BLaER1 treated with 17β-estradiol and CSF1 and Interleukin-3, amounts not matched to agents 10 nM and 100 nM (cell line): ENCODE results near the gene HDAC10.

ENCODE experiments used
- H3K27ac ChIP-seq, 11 experiments: shearing (Covaris generic); formaldehyde crosslinking; 2 replicates each; pipeline ENCODE4 v1.8.1; 2022
- H3K27me3 ChIP-seq, 11 experiments: shearing (Covaris generic); formaldehyde crosslinking; 2 replicates each; pipeline ENCODE4 v1.8.1; 2022
- H3K36me3 ChIP-seq, 11 experiments: shearing (Covaris generic); formaldehyde crosslinking; 2 replicates each; pipeline ENCODE4 v1.8.1; 2022
- H3K4me1 ChIP-seq, 10 experiments: shearing (Covaris generic); formaldehyde crosslinking; 2 replicates each; pipeline ENCODE4 v1.8.1; 2022
- H3K4me2 ChIP-seq, 11 experiments: shearing (Covaris generic); formaldehyde crosslinking; 2 replicates each; pipeline ENCODE4 v1.8.1; 2022
- H3K4me3 ChIP-seq, 10 experiments: shearing (Covaris generic); formaldehyde crosslinking; 2 replicates each; pipeline ENCODE4 v1.8.1; 2022
- H3K9ac ChIP-seq, 11 experiments: shearing (Covaris generic); formaldehyde crosslinking; 2 replicates each; pipeline ENCODE4 v1.8.1; 2022
- H3K9me3 ChIP-seq, 11 experiments: shearing (Covaris generic); formaldehyde crosslinking; replicated peaks in 1 of 11; 2 replicates each; pipeline ENCODE4 v1.8.1; 2022
- H4K20me1 ChIP-seq, 11 experiments: shearing (Covaris generic); formaldehyde crosslinking; 2 replicates each; pipeline ENCODE4 v1.8.1; 2022
- Cebpa-rat ChIP-seq, 11 experiments: shearing (Covaris generic); IDR thresholded peaks; 2 replicates each; pipeline ENCODE4 v1.8.1; 2022

The HDAC10 gene

DNA sequence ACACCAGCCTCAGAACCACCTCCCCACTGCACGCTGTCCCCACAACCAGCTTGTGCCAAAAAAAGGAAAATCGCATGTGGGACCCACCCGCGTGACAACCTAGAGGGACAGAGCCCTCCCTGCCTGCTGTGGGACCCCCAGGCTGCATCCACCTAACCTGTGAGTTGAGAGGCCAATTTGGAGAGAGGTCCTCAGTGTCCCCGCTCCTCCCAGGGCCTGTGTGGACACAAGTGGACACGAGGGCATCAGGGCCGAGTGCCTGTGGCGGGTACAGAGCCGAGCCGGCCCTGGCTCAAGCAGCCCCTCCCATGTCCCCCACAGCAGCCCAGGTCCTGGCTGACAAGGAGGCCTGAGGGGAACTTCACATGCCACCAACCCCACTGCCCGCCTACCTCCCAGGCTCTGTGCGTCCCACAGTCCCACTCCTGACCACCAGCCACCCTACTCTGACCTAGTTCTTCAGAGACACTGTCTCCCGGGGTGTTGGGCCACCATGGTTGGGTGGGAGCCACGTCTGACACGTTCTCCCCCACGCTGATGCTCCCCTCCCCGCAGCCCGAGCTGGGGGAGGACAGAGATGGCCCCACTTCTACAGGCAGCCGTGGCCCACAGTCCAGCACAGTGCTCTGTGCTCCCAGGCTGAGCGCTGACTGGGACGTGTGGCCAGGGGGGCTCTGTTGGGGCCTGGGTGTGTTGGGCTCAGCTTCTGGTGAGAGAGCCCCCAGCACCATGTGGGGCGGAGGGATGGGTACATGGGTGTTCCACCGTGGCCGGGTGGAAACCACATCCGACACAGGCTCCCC lies 31.1 kb downstream of the HDAC10 start:
- Histone ChIP-seq H3K4me1 (peaks cover 6 to 78% (median 63%) of the 10 kb centered on the region in 10 experiments; a peak in 18 of 20 replicates), H3K36me3 (peaks cover 83 to 97% (median 89%) of the 10 kb centered on the region in 11 experiments), H3K9me3 (no peaks in the 10 kb centered on the region), H3K27ac (no peak overlapping the region), H3K9ac (peak overlapping the region in 3 of 11 experiments; percentile 14 to 29 (median 18); a peak in 3 of 22 replicates), H3K4me2 (peak overlapping the region; percentile 12 to 77 (median 54); a peak in 20 of 22 replicates), H3K27me3 (0 out of 22 replicates have a peak, but pooled peaks cover 0 to 5% (median 0%) of the 10 kb centered on the region in 11 experiments), H3K4me3 (no peak overlapping the region), H4K20me1 (peaks cover 65 to 95% (median 93%) of the 10 kb centered on the region in 11 experiments)
- TF ChIP-seq Cebpa-rat (IDR thresholded peaks at IDR 0.05): no peak

DNA sequence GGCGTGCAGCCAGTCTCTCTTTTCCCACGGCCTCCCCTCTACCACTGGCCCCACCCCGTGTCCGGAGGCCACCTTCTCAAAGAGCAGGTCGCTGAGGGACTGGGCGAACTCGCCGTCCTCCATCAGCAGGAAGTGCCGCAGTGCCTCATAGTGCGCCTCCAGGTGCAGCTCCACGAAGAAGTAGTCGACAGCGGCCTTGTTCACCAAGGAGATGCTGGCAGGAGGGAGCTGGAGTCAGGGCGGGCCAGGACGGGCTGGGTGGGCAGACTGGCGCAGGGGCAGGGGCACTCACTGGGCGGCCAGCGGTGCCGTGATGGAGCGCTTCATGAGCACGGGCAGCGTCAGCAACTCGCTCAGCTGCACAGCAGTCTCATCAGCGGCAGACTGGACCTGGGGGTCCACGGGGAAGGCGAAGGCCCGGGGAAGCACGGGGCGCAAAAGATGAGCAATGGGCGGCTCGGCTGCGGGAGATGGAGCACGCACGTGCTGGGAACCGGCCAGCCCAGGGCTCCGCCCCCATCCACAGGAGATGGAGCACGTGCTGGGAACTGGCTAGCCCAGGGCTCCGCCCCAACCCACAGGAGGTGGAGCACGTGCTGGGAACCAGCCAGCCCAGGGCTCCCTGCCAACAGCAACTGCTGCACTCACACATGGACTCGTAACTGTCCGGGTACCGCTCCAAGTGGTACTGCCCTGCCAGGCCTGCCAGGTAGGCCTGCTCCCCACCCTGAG lies 31.9 kb downstream of the HDAC10 start:
- H3K27ac ChIP-seq: no peak overlapping the region
- no peak overlapping the region for H3K4me3 ChIP-seq
- H3K4me2 ChIP-seq: peak overlapping the region; percentile 12 to 77 (median 54); a peak in 20 of 22 replicates
- no peaks in the 10 kb centered on the region for H3K9me3 ChIP-seq
- H3K36me3 ChIP-seq: peaks cover 87 to 99% (median 92%) of the 10 kb centered on the region in 11 experiments
- peaks cover 6 to 78% (median 63%) of the 10 kb centered on the region in 10 experiments; a peak in 18 of 20 replicates for H3K4me1 ChIP-seq
- peak overlapping the region in 2 of 11 experiments; percentile 14 to 29; a peak in 1 of 22 replicates for H3K9ac ChIP-seq
- H4K20me1 ChIP-seq: peaks cover 74 to 99% (median 96%) of the 10 kb centered on the region in 11 experiments
- H3K27me3 ChIP-seq: 0 out of 22 replicates have a peak, but pooled peaks cover 0 to 5% (median 0%) of the 10 kb centered on the region in 11 experiments
- no peak for TF ChIP-seq Cebpa-rat (IDR thresholded peaks at IDR 0.05)

DNA sequence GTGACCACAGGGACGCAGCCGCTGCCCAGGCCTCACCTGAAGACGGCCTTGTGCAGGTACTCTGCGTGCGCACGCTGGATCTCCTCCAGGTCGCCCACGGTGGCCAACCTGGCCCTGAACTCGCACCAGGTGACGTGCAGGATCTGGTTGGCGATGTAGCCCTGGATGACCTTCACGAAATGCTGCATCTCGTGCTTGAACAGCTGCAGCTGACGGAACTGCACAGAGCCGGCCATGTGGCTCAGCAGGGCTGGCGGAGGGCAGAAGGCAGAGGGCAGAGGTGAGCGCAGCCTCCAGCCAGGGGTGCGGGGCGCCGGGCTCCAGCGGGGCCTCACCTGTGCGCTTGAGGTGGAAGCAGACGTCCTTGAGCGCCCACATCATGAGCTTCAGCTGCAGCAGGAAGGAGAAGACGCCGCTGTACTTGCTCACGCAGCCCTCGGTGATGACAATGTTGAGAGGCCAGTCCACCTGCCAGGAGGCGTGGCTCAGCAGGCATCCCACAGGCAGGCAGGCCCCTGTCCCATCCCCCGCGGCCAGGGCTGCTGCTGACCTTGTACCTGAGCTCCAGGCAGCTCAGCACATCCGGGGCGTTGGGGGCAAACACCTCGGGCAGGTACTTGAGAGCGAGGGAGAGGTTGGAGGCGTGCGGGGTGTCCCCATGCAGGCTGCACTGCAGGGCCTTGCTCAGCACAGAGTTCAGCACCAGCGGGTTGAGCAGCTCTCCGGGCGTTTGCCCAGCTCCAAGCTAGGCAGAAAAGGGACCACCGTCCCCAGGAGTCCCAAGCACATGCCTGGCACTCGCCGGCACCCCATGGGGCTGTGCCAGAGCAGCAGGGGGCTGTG lies 32.7 kb downstream of the HDAC10 start:
- Histone ChIP-seq H3K36me3 (peaks cover 89 to 99% (median 92%) of the 10 kb centered on the region in 11 experiments), H4K20me1 (peaks cover 82 to 100% (median 99%) of the 10 kb centered on the region in 11 experiments), H3K9me3 (no peaks in the 10 kb centered on the region)

DNA sequence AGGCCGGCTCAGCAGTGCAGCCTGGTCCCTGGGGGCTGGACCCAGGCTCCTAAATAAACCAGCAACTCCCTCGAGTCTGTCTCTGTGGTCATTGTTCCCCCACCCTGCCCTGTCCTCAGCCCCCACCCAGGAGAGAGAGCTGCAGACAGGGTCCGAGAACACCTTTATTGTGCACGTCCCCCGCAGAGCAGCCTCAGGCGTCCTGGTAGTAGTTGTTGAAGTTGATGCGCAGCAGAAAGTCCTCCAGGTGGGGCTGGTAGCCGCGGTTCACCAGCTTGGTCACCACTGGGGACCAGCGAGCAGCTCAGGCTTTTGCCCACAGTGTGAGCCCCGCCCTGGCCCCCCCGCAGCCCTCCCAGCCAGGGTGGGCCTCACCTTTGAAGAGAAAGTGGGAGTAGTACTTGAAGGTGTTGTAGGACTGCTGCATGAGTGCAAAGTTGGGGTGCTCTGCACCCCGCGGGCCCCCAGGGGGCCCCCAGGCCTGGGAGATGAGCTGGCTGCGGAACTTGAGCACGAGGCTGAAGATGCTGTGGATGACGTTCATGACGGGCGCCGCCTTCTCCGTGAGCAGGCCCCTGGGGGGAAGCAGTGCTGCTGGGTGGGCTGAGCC lies 33.4 kb downstream of the HDAC10 start:
- Histone ChIP-seq H3K36me3 (peaks cover 89 to 99% (median 92%) of the 10 kb centered on the region in 11 experiments), H3K4me3 (no peak overlapping the region), H4K20me1 (peaks cover 89 to 100% (median 99%) of the 10 kb centered on the region in 11 experiments), H3K27me3 (0 out of 22 replicates have a peak, but pooled peaks cover 0 to 5% (median 0%) of the 10 kb centered on the region in 11 experiments), H3K4me2 (peak overlapping the region in 9 of 11 experiments; percentile 3 to 77 (median 57); a peak in 17 of 22 replicates), H3K9ac (peak overlapping the region in 2 of 11 experiments; percentile 31 to 33; a peak in 1 of 22 replicates), H3K27ac (no peak overlapping the region), H3K4me1 (peaks cover 6 to 71% (median 59%) of the 10 kb centered on the region in 10 experiments; a peak in 18 of 20 replicates), H3K9me3 (no peaks in the 10 kb centered on the region)
- TF ChIP-seq Cebpa-rat (IDR thresholded peaks at IDR 0.05): no peak

More for the DNA sequence above, 32.7 kb downstream of the HDAC10 start:
- H3K9ac ChIP-seq: no peak overlapping the region
- H3K27me3 ChIP-seq: 0 out of 22 replicates have a peak, but pooled peaks cover 0 to 5% (median 0%) of the 10 kb centered on the region in 11 experiments
- H3K4me2 ChIP-seq: peak overlapping the region in 9 of 11 experiments; percentile 3 to 77 (median 57); a peak in 17 of 22 replicates
- no peak overlapping the region for H3K27ac ChIP-seq
- H3K4me1 ChIP-seq: peaks cover 6 to 78% (median 63%) of the 10 kb centered on the region in 10 experiments; a peak in 18 of 20 replicates
- H3K4me3 ChIP-seq: no peak overlapping the region
- TF ChIP-seq Cebpa-rat (IDR thresholded peaks at IDR 0.05): no peak

DNA sequence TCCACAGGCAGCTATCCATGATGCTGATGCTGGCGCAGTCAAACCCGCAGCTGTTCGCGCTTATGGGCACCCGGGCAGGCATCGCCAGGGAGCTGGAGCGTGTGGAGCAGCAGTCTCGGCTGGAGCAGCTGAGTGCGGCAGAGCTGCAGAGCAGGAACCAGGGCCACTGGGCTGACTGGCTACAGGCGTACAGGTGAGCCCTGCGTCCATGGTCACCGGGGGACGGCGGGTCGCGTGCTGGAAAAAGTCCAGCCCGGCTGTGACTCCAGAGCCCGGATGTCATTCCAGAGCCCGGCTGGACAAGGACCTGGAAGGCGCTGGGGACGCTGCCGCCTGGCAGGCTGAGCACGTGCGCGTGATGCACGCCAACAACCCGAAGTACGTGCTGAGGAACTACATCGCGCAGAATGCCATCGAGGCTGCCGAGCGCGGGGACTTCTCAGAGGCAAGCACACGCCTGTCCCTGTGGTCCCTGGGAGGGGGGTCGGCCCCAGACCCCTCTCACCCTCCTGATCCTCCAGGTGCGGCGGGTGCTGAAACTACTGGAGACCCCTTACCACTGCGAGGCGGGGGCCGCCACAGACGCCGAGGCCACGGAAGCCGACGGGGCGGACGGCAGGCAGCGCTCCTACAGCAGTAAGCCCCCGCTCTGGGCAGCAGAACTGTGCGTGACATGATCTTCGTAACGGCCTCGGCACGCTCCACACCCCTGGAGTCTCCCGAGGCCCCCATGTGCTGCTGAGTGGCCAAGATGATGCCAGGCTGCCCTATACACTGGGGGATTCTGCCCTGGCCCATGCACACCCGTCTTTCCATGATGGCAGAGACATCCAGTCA lies 34.2 kb downstream of the HDAC10 start:
- Histone ChIP-seq H3K4me1 (peaks cover 6 to 64% (median 51%) of the 10 kb centered on the region in 10 experiments; a peak in 18 of 20 replicates), H3K27me3 (0 out of 22 replicates have a peak, but pooled peaks cover 0 to 5% (median 0%) of the 10 kb centered on the region in 11 experiments), H4K20me1 (peaks cover 95 to 100% (median 99%) of the 10 kb centered on the region in 11 experiments), H3K9ac (peak overlapping the region in 2 of 11 experiments; percentile 31 to 33; a peak in 1 of 22 replicates), H3K4me2 (peak overlapping the region in 8 of 11 experiments; percentile 35 to 77 (median 58); a peak in 16 of 22 replicates), H3K4me3 (no peak overlapping the region), H3K27ac (no peak overlapping the region), H3K9me3 (no peaks in the 10 kb centered on the region), H3K36me3 (peaks cover 88 to 99% (median 91%) of the 10 kb centered on the region in 11 experiments)
- TF ChIP-seq Cebpa-rat (IDR thresholded peaks at IDR 0.05): no peak

DNA sequence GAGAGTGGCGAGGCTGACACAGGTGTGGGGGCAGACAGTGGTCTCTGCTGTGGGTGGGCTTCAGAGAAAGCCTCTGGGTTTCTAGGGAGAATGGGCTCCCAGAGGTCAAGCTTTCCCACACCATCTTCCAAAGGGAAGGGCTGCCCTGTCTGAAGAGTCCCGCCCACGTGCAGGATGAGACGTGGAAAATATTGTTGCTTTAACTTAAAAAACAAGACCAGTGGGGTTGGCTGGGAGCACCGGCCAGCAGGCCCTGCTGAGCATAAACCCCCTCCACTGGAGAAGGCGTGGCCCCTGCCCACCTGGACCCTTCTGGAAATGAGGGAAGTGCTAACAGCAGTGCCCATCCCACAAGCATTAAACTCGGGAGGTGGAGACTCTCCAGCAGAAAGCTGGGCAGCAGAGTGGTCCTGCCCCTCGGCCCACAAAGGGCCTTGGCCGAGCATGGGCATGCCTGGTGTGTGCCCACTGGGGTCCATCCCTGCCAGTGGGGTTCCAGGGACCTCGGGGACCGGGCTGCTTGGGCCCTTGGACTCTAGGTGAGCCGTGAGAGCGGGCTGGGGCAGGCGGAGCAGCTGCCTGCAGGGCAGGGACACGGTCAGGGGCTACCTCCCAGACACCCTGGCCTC lies 34.9 kb downstream of the HDAC10 start:
- H3K4me1 ChIP-seq: peaks cover 6 to 56% (median 44%) of the 10 kb centered on the region in 10 experiments; a peak in 18 of 20 replicates
- no peak overlapping the region for H3K9ac ChIP-seq
- peaks cover 94 to 100% (median 99%) of the 10 kb centered on the region in 11 experiments for H4K20me1 ChIP-seq
- H3K27ac ChIP-seq: no peak overlapping the region
- no peak overlapping the region for H3K4me3 ChIP-seq
- H3K4me2 ChIP-seq: peak overlapping the region in 3 of 11 experiments; percentile 56 to 73 (median 57); a peak in 4 of 22 replicates
- H3K27me3 ChIP-seq: 0 out of 22 replicates have a peak, but pooled peaks cover 0 to 5% (median 0%) of the 10 kb centered on the region in 11 experiments
- no peak for TF ChIP-seq Cebpa-rat (IDR thresholded peaks at IDR 0.05)
- H3K36me3 ChIP-seq: peaks cover 84 to 99% (median 91%) of the 10 kb centered on the region in 11 experiments
- no peaks in the 10 kb centered on the region for H3K9me3 ChIP-seq
